ENCODE results near the gene ALMS1. TPM values are rescaled to one million over a fixed set of nuclear protein-coding genes. Genes with fewer than 3 reads are reported as not detected.

The ALMS1 gene
- polyA plus RNA-seq, 3 donors: 0.55 to 5.2 (median 0.64) TPM

DNA sequence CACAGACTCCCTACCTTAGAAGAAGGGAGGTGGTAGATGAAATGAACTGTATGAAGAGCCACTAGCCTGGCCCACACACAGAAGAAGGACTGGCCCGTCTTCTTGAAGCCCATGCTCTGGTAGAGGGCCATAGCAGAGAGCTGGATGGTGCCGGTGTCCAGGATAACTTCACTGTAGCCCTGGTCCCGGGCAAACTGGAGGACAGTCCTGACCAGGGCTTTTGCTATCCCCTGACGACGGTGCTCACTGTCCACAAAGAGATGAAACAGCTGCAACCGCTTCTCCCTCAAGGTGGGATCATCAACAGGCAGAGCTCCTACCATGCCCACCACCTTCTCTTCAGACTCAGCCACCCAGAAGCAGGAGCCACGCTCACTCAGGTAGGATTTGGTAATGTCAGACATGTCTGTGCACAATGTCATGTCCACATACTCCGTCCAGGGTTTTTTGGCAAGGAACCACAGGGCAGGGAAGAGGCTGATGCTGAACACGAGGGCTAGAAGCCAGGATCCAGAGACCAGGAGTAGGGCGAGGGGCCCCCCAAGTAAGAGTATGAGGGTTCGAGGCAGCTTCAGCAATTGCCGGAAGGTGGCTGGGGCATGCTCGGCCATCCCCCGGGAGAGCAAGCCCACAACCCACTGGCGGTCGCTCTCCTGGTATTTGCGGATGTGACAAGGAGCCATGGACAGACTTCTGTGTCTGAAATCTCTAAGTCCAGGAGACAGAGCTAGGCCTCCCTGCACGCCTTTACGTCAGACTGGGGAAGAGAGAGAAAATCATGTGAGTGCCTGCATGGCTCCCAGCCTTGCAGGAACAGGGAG is 255.5 kb downstream of the ALMS1 start:
- intact Hi-C loops (cut with micrococcal nuclease): no loop called here
- Mint-ChIP-seq H3K9me3 (peaks cover 1 to 6% (median 4%) of the 10 kb centered on the region in 7 donors), H3K4me3 (no peak overlapping the region), H3K4me1 (peaks cover 5% of the 10 kb centered on the region), H3K27me3 (ENCODE audit: low read depth in 3 of 3) (peaks cover 0 to 5% (median 1%) of the 10 kb centered on the region in 3 donors), H3K36me3 (no peaks in the 10 kb centered on the region), H3K27ac (no peak overlapping the region)
- Histone ChIP-seq H3K4me1 (ENCODE audit: control insufficient read depth in 1 of 2, insufficient read depth in 2 of 2, low read length in 2 of 2) (no peaks in the 10 kb centered on the region), H3K27me3 (ENCODE audit: control insufficient read depth in 2 of 2, insufficient read depth in 2 of 2, low read length in 2 of 2) (no peaks in the 10 kb centered on the region), H2AFZ (ENCODE audit: insufficient read depth, low read depth, low read length, poor library complexity, severe bottlenecking) (no peak overlapping the region), H3K4me2 (replicated peaks; ENCODE audit: extremely low read depth, low read length, poor library complexity, severe bottlenecking) (no peak overlapping the region), H3K27ac (ENCODE audit: low read depth in 1 of 2, low read length in 2 of 2) (no peak overlapping the region), H3K9me3 (replicated peaks in 1 of 2; ENCODE audit: control insufficient read depth in 1 of 2, insufficient read depth in 1 of 2, low read length in 2 of 2) (peaks cover 0 to 4% of the 10 kb centered on the region in 2 donors), H3K36me3 (replicated peaks in 1 of 2; ENCODE audit: control insufficient read depth in 1 of 2, insufficient read depth in 2 of 2, low read length in 2 of 2) (no peaks in the 10 kb centered on the region), H3K4me3 (replicated peaks in 1 of 3; ENCODE audit: low read depth in 2 of 3, low read length in 3 of 3) (no peak overlapping the region), H4K20me1 (ENCODE audit: insufficient read depth, low read length) (no peaks in the 10 kb centered on the region), H3K79me2 (ENCODE audit: insufficient read depth, low read length) (no peaks in the 10 kb centered on the region), H3K9ac (ENCODE audit: insufficient read depth, low read length, poor library complexity, severe bottlenecking) (no peak overlapping the region)
- TF ChIP-seq, protein P1, sequence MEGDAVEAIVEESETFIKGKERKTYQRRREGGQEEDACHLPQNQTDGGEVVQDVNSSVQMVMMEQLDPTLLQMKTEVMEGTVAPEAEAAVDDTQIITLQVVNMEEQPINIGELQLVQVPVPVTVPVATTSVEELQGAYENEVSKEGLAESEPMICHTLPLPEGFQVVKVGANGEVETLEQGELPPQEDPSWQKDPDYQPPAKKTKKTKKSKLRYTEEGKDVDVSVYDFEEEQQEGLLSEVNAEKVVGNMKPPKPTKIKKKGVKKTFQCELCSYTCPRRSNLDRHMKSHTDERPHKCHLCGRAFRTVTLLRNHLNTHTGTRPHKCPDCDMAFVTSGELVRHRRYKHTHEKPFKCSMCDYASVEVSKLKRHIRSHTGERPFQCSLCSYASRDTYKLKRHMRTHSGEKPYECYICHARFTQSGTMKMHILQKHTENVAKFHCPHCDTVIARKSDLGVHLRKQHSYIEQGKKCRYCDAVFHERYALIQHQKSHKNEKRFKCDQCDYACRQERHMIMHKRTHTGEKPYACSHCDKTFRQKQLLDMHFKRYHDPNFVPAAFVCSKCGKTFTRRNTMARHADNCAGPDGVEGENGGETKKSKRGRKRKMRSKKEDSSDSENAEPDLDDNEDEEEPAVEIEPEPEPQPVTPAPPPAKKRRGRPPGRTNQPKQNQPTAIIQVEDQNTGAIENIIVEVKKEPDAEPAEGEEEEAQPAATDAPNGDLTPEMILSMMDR (IDR thresholded peaks at IDR 0.05): no peak
- DNase-seq: no peak
- 95% methylated on average over 17 of the region's 19 CpGs for WGBS (ENCODE audit: insufficient coverage)

DNA sequence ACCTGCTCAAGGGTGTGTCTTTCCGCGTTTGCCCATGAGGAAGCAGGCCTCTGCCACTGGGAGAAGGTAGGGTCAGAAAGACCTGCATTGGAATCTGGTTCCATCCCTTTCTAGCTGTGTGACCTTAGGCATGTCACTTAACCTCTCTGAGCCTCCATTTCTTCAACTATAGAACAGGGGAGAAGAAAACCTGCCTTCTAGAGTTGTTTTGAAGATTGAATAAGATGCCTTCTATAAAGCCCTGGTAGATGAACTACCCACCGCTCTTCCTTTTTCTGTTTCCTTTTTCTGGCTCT is 256.1 kb downstream of the ALMS1 start:
- H3K27ac ChIP-seq (ENCODE audit: low read depth in 1 of 2, low read length in 2 of 2): no peak overlapping the region
- intact Hi-C loops (cut with micrococcal nuclease): no loop called here

More for the DNA sequence above, 256.1 kb downstream of the ALMS1 start:
- Histone ChIP-seq H3K4me1 (ENCODE audit: control insufficient read depth in 1 of 2, insufficient read depth in 2 of 2, low read length in 2 of 2) (no peaks in the 10 kb centered on the region), H3K79me2 (ENCODE audit: insufficient read depth, low read length) (no peaks in the 10 kb centered on the region), H3K36me3 (replicated peaks in 1 of 2; ENCODE audit: control insufficient read depth in 1 of 2, insufficient read depth in 2 of 2, low read length in 2 of 2) (no peaks in the 10 kb centered on the region), H4K20me1 (ENCODE audit: insufficient read depth, low read length) (no peaks in the 10 kb centered on the region), H3K27me3 (ENCODE audit: control insufficient read depth in 2 of 2, insufficient read depth in 2 of 2, low read length in 2 of 2) (no peaks in the 10 kb centered on the region), H2AFZ (ENCODE audit: insufficient read depth, low read depth, low read length, poor library complexity, severe bottlenecking) (no peak overlapping the region), H3K9me3 (replicated peaks in 1 of 2; ENCODE audit: control insufficient read depth in 1 of 2, insufficient read depth in 1 of 2, low read length in 2 of 2) (peaks cover 0 to 4% of the 10 kb centered on the region in 2 donors), H3K9ac (ENCODE audit: insufficient read depth, low read length, poor library complexity, severe bottlenecking) (no peak overlapping the region), H3K4me2 (replicated peaks; ENCODE audit: extremely low read depth, low read length, poor library complexity, severe bottlenecking) (no peak overlapping the region), H3K4me3 (replicated peaks in 1 of 3; ENCODE audit: low read depth in 2 of 3, low read length in 3 of 3) (no peak overlapping the region)
- TF ChIP-seq, protein P1 (IDR thresholded peaks at IDR 0.05): no peak
- Mint-ChIP-seq H3K36me3 (no peaks in the 10 kb centered on the region), H3K27ac (no peak overlapping the region), H3K9me3 (peaks cover 1 to 6% (median 4%) of the 10 kb centered on the region in 7 donors), H3K27me3 (ENCODE audit: low read depth in 3 of 3) (peaks cover 0 to 5% (median 1%) of the 10 kb centered on the region in 3 donors), H3K4me1 (peaks cover 5% of the 10 kb centered on the region), H3K4me3 (no peak overlapping the region)
- no peak for DNase-seq
- WGBS (ENCODE audit: insufficient coverage): no CpG with 5 or more reads among the region's 3 CpGs
